Thoracic aorta (tissue), 2 donors: Measurements from ENCODE around the gene ZNF490. TPM values are rescaled to one million over a fixed set of nuclear protein-coding genes. Genes with fewer than 3 reads are reported as not detected.

Source experiments
- ATAC-seq: fragments of 150-250 bp; one replicate; pipeline ENCODE4 v1.8.0; 2017; ENCODE audit warnings: low read depth; ENCODE audit not compliant: insufficient number of reproducible peaks, low FRiP score
- DNase-seq: peaks from one replicate; pipeline ENCODE4 v3.0.0-alpha.2; 2020; ENCODE audit warnings: low spot score
- H3K27ac ChIP-seq, 2 donors: fragments of 200-600 bp; sonication (generic); 1 replicate in 1 of 2; 2 replicates in 1 of 2; pipeline ENCODE4 v1.5.1; 2016; ENCODE audit warnings: mild to moderate bottlenecking in 2 of 2, moderate library complexity in 2 of 2
- H3K27me3 ChIP-seq: fragments of 200-600 bp; sonication (generic); replicated peaks from 2 replicates; pipeline ENCODE4 v1.6.0; 2016; ENCODE audit warnings: mild to moderate bottlenecking; ENCODE audit not compliant: insufficient read depth
- H3K36me3 ChIP-seq: fragments of 200-600 bp; sonication (generic); one replicate; pipeline ENCODE4 v1.5.1; 2016
- H3K4me1 ChIP-seq, 2 donors: fragments of 200-600 bp; sonication (generic); 1 replicate in 1 of 2; 2 replicates in 1 of 2; pipeline versions ENCODE4 v1.5.1 to v1.6.0; 2016; ENCODE audit warnings: low read depth in 2 of 2, mild to moderate bottlenecking in 1 of 2; ENCODE audit not compliant: control insufficient read depth in 1 of 2
- H3K4me3 ChIP-seq: fragments of 200-600 bp; sonication (generic); 2 replicates; pipeline ENCODE4 v1.5.1; 2016; ENCODE audit warnings: mild to moderate bottlenecking
- H3K9me3 ChIP-seq: fragments of 200-600 bp; sonication (generic); 2 replicates; pipeline ENCODE4 v1.5.1; 2016
- total RNA-seq, 2 donors: library from RNA; depleted of rRNA; stranded (reverse); fragments of >200 nt; gene quantifications; one replicate each; pipeline versions ENCODE4 v1.1.0 to v1.2.3, GENCODE V29; 2016
- TF ChIP-seq, protein P1 (sequence below): fragments of 200-600 bp; sonication (generic); IDR thresholded peaks from one replicate; pipeline ENCODE4 v1.5.1; 2019; ENCODE audit warnings: antibody characterized with exemption

The ZNF490 gene
- total RNA-seq, 2 donors from 2014 or later = 3.4 to 8.1 TPM

- no peak overlapping the region for H3K4me3 ChIP-seq
- H3K27me3 ChIP-seq = no peaks in the 10 kb centered on the region
- no peaks in the 10 kb centered on the region for H3K9me3 ChIP-seq
- H3K4me1 ChIP-seq = peaks cover 30 to 62% of the 10 kb centered on the region in 2 donors
- DNase-seq = no peak
- H3K36me3 ChIP-seq = peaks cover 12% of the 10 kb centered on the region
- TF ChIP-seq, protein P1, sequence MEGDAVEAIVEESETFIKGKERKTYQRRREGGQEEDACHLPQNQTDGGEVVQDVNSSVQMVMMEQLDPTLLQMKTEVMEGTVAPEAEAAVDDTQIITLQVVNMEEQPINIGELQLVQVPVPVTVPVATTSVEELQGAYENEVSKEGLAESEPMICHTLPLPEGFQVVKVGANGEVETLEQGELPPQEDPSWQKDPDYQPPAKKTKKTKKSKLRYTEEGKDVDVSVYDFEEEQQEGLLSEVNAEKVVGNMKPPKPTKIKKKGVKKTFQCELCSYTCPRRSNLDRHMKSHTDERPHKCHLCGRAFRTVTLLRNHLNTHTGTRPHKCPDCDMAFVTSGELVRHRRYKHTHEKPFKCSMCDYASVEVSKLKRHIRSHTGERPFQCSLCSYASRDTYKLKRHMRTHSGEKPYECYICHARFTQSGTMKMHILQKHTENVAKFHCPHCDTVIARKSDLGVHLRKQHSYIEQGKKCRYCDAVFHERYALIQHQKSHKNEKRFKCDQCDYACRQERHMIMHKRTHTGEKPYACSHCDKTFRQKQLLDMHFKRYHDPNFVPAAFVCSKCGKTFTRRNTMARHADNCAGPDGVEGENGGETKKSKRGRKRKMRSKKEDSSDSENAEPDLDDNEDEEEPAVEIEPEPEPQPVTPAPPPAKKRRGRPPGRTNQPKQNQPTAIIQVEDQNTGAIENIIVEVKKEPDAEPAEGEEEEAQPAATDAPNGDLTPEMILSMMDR = no peak
- H3K27ac ChIP-seq = no peak overlapping the region
- ATAC-seq = no peak
These were observed 7.0 kb upstream of the ZNF490 start for GRCh38 chr19:12617646-12618045.

- H3K36me3 ChIP-seq = peaks cover 9% of the 10 kb centered on the region
- H3K4me1 ChIP-seq = peaks cover 34 to 54% of the 10 kb centered on the region in 2 donors
- peak; percentile 38 for DNase-seq
- ATAC-seq = peak; percentile 59
- no peaks in the 10 kb centered on the region for H3K27me3 ChIP-seq
- no peaks in the 10 kb centered on the region for H3K9me3 ChIP-seq
- TF ChIP-seq, protein P1 = no peak
- peak overlapping the region; percentile 99 to 100 for H3K27ac ChIP-seq
- peak overlapping the region; percentile 100 for H3K4me3 ChIP-seq
These were observed 717 bp upstream of the ZNF490 start for GRCh38 chr19:12611361-12611699.

GRCh38 chr19:12607631-12608030 is 3.0 kb downstream of the ZNF490 start:
- Histone ChIP-seq H3K9me3 (no peaks in the 10 kb centered on the region), H3K27me3 (no peaks in the 10 kb centered on the region), H3K36me3 (peaks cover under 1% of the 10 kb centered on the region), H3K4me1 (peaks cover 14 to 21% of the 10 kb centered on the region in 2 donors), H3K4me3 (no peak overlapping the region), H3K27ac (no peak overlapping the region)
- TF ChIP-seq, protein P1 = no peak
- DNase-seq = no peak
- ATAC-seq = no peak

DNA sequence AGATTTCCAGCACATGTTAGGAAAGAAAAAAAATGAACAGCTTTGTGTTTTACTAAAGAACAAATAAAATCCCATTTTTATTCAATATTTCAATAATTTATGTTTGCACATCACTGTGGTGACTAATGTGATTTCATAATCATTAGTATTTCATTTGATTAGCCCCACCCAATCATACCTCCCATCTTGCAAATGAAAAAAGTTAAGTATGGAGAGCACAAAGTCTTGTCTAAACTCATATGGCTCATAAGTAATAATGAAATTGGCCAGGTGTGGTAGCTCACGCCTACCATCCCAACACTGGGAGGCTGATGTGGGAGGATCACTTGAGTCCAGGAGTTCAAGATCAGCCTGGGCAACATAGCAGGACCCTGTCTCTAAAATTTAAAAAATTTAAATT is 3.8 kb downstream of the ZNF490 start:
- no peak for ATAC-seq
- Histone ChIP-seq H3K27me3 (no peaks in the 10 kb centered on the region), H3K9me3 (no peaks in the 10 kb centered on the region), H3K27ac (no peak overlapping the region), H3K4me3 (no peak overlapping the region), H3K36me3 (peaks cover 2% of the 10 kb centered on the region), H3K4me1 (peaks cover 11 to 14% of the 10 kb centered on the region in 2 donors)
- DNase-seq = no peak
- TF ChIP-seq, protein P1 = no peak

DNA sequence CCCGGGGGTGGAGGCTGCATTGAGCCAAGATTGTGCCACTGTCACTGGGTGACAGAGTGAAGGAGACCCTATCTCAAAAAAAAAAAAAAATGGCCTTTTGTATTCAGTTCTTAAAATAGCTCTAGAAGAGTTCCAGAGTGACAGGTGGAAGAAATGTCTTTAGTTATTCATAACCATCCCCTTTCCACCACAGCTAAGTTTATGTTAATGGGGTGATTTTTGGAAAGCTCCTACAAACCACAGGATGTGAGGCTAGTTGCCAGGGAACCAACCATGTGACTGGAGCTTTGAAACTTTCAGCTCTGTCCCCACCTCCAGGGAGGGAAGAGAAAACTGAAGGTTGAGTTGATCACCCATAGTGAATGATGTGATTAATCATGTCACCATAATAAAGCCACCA is 6.9 kb downstream of the ZNF490 start:
- Histone ChIP-seq H3K4me1 (no peaks in the 10 kb centered on the region), H3K36me3 (peaks cover 5% of the 10 kb centered on the region), H3K4me3 (no peak overlapping the region), H3K27ac (no peak overlapping the region), H3K9me3 (no peaks in the 10 kb centered on the region), H3K27me3 (no peaks in the 10 kb centered on the region)
- DNase-seq (no peak), ATAC-seq (no peak)
- TF ChIP-seq, protein P1 = no peak
